Left cardiac atrium (tissue), 4 donors: ENCODE results near the gene CYP3A7. TPM values are rescaled to one million over a fixed set of nuclear protein-coding genes. Genes with fewer than 3 reads are reported as not detected.
A peak's percentile ranks its signal among the peaks of the same experiment; 100 is the strongest.
"Not testable (repeated sequence)": the region's sequence is repeated elsewhere in the genome, so short reads cannot be mapped to it uniquely, and the experiment has no call there.

ENCODE experiments used
- ATAC-seq, 2 donors: fragments of 200-7000 bp; cut with Tn5 transposase; one replicate each; pipeline ENCODE4 v1.9.1; 2020; ENCODE audit warnings: mild to moderate bottlenecking in 2 of 2, moderate library complexity in 2 of 2
- DNase-seq: peaks from one replicate; pipeline ENCODE4 v3.0.0-alpha.2; 2020
- intact Hi-C, 2 donors: fragments of 100-400 bp; cut with DNase I; formaldehyde crosslinking; loops; one replicate each; pipeline versions ENCODE4 v1.14.1 to v1.15.1; 2022 to 2023
- total RNA-seq, 2 donors: library from RNA; stranded (reverse); fragmentation: NEBNext Ultra II Directional; extraction: Animal tissue kit (Norgen Biotek cat#: 25700); gene quantifications; one replicate each; pipeline ENCODE4 v1.2.1, GENCODE V29; 2021
- donor health status: DM: no; HTN: yes; CAD: no.
- donor health status: DM: no; HTN: yes; CAD: no; lungs with severe emphysema.
- donor health status: DM: yes; HTN: yes; CAD: no.
- donor health status: Dilated cardiomyopathy.

Gene CYP3A7
- total RNA-seq, 2 donors from 2014 or later = not detected

GRCh38 chr7:99719996-99720769 is 14.8 kb downstream of the CYP3A7 start:
- ATAC-seq (no peak), DNase-seq (no peak)
- intact Hi-C loops = no loop called here

GRCh38 chr7:99713995-99714570 is 20.9 kb downstream of the CYP3A7 start:
- intact Hi-C loops = no loop called here
- ATAC-seq = no peak
- no peak for DNase-seq

GRCh38 chr7:99709838-99710578 is 25.0 kb downstream of the CYP3A7 start:
- intact Hi-C loops = no loop called here
- no peak for DNase-seq
- no peak for ATAC-seq

GRCh38 chr7:99709260-99709659 is 25.7 kb downstream of the CYP3A7 start:
- intact Hi-C loops = no loop called here
- no peak for ATAC-seq
- no peak for DNase-seq

GRCh38 chr7:99707096-99707495 is 27.9 kb downstream of the CYP3A7 start:
- ATAC-seq (no peak), DNase-seq (no peak)
- intact Hi-C loops = no loop called here

- no peak for DNase-seq
- ATAC-seq = no peak
- intact Hi-C loops = no loop called here
Observed at GRCh38 chr7:99699946-99700345, 35.0 kb downstream of the CYP3A7 start.

- intact Hi-C loops, DNase-seq: not testable (repeated sequence)
- peak in 1 of 2 donors; percentile 53 for ATAC-seq
Observed at GRCh38 chr7:99698867-99699730, 35.9 kb downstream of the CYP3A7 start.

GRCh38 chr7:99694912-99695304 is 40.1 kb downstream of the CYP3A7 start:
- DNase-seq (no peak), ATAC-seq (no peak)
- intact Hi-C loops = no loop called here

- intact Hi-C loops = no loop called here
- ATAC-seq (no peak), DNase-seq (no peak)
Observed at GRCh38 chr7:99694201-99694911, 40.6 kb downstream of the CYP3A7 start.

- ATAC-seq (no peak), DNase-seq (no peak)
- intact Hi-C loops = no loop called here
Observed at GRCh38 chr7:99693427-99694200, 41.4 kb downstream of the CYP3A7 start.

- intact Hi-C loops = no loop called here
- no peak for ATAC-seq
Observed at GRCh38 chr7:99693100-99693426, 41.9 kb downstream of the CYP3A7 start.

GRCh38 chr7:99692563-99692962 is 42.4 kb downstream of the CYP3A7 start:
- DNase-seq, ATAC-seq, intact Hi-C loops: not testable (repeated sequence)

More at GRCh38 chr7:99693100-99693426, 41.9 kb downstream of the CYP3A7 start:
- no peak for DNase-seq

- ATAC-seq, intact Hi-C loops: not testable (repeated sequence)
Observed at GRCh38 chr7:99691658-99692057, 43.3 kb downstream of the CYP3A7 start.

GRCh38 chr7:99690918-99691317 is 44.1 kb downstream of the CYP3A7 start:
- intact Hi-C loops, DNase-seq, ATAC-seq: not testable (repeated sequence)

More at GRCh38 chr7:99691658-99692057, 43.3 kb downstream of the CYP3A7 start:
- not testable (repeated sequence) for DNase-seq

GRCh38 chr7:99685871-99686608 is 49.0 kb downstream of the CYP3A7 start:
- ATAC-seq, DNase-seq, intact Hi-C loops: not testable (repeated sequence)

- ATAC-seq (no peak), DNase-seq (no peak)
- intact Hi-C loops = no loop called here
Observed at GRCh38 chr7:99685129-99685758, 49.8 kb downstream of the CYP3A7 start.
